Lower leg skin (tissue), 3 donors: Measurements from ENCODE around the gene PCED1A.

Experiments
- CTCF ChIP-seq, 3 donors: fragments of 450-650 bp; IDR thresholded peaks; one replicate each; pipeline ENCODE4 v1.5.1; 2016; ENCODE audit warnings: antibody characterized with exemption in 3 of 3, mild to moderate bottlenecking in 3 of 3, moderate library complexity in 2 of 3
- POLR2A ChIP-seq, 2 donors: fragments of 450-650 bp; IDR thresholded peaks; one replicate each; pipeline ENCODE4 v1.6.1; 2016 to 2017; ENCODE audit warnings: antibody characterized with exemption in 2 of 2, mild to moderate bottlenecking in 1 of 2, moderate library complexity in 1 of 2

GRCh38 chr20:2871661-2872458, 31.4 kb upstream of the PCED1A start:
- TF ChIP-seq CTCF (IDR thresholded peaks at IDR 0.05) (no peak), POLR2A (IDR thresholded peaks at IDR 0.05) (no peak)
